Smooth muscle cell (in vitro differentiated cells): ENCODE data around the gene BICRAL. TPM values are rescaled to one million over a fixed set of nuclear protein-coding genes. Genes with fewer than 3 reads are reported as not detected.

Source experiments
- DNase-seq: peaks from one replicate; lab custom pipeline; 2025; ENCODE audit not compliant: unreplicated experiment; lab: John Stamatoyannopoulos, UW
- H2AFZ ChIP-seq: fragments of 200-600 bp; sonication (generic); 2 replicates; pipeline ENCODE4 v1.6.0; 2016; ENCODE audit warnings: antibody characterized with exemption, low read depth, mild to moderate bottlenecking
- H3F3A ChIP-seq: fragments of 200-600 bp; sonication (generic); 2 replicates; pipeline ENCODE4 v1.6.0; 2017; ENCODE audit warnings: antibody characterized with exemption, low read depth
- H3K27ac ChIP-seq: fragments of 200-600 bp; sonication (generic); 2 replicates; pipeline ENCODE4 v1.5.1; 2016; ENCODE audit warnings: low read depth, mild to moderate bottlenecking
- H3K27me3 ChIP-seq: fragments of 200-600 bp; sonication (generic); 2 replicates; pipeline ENCODE4 v1.6.1; 2016; ENCODE audit warnings: low read depth, mild to moderate bottlenecking
- H3K36me3 ChIP-seq: fragments of 200-600 bp; sonication (generic); 2 replicates; pipeline ENCODE4 v1.5.1; 2016; ENCODE audit warnings: low read depth
- H3K4me1 ChIP-seq: fragments of 200-600 bp; sonication (generic); 2 replicates; pipeline ENCODE4 v1.5.1; 2016; ENCODE audit warnings: low read depth
- H3K4me2 ChIP-seq: fragments of 200-600 bp; sonication (generic); 2 replicates; pipeline ENCODE4 v1.6.0; 2016; ENCODE audit warnings: mild to moderate bottlenecking
- H3K4me3 ChIP-seq: fragments of 200-600 bp; sonication (generic); 2 replicates; pipeline ENCODE4 v1.5.1; 2016; ENCODE audit warnings: mild to moderate bottlenecking
- H3K79me2 ChIP-seq: fragments of 200-600 bp; sonication (generic); 2 replicates; pipeline ENCODE4 v1.6.0; 2016; ENCODE audit warnings: low read depth, mild to moderate bottlenecking
- H3K9ac ChIP-seq: fragments of 200-600 bp; sonication (generic); 2 replicates; pipeline ENCODE4 v1.6.0; 2016; ENCODE audit warnings: low read depth
- H3K9me3 ChIP-seq: fragments of 200-600 bp; sonication (generic); replicated peaks from 2 replicates; pipeline ENCODE4 v1.5.1; 2016; ENCODE audit warnings: low read depth
- H4K20me1 ChIP-seq: fragments of 200-600 bp; sonication (generic); 2 replicates; pipeline ENCODE4 v1.6.0; 2016; ENCODE audit warnings: low read depth
- WGBS: methylation state at CpG from one replicate; pipeline ENCODE4 v1.1.7; 2016; ENCODE audit warnings: low lambda C conversion rate; 5-methylcytosine and 5-hydroxymethylcytosine counted together
- polyA plus RNA-seq: library from polyadenylated mRNA; unstranded; fragments of >200 nt; fragmentation: Nextera tagmentation; extraction: Ambion mirVana; gene quantifications from 2 replicates; pipeline ENCODE4 v1.2.1, GENCODE V29; 2016
- total RNA-seq: library from RNA; depleted of rRNA; stranded (reverse); fragments of >200 nt; gene quantifications from 2 replicates; pipeline ENCODE4 v1.2.3, GENCODE V29; 2014
- TF ChIP-seq, protein P1 (sequence below): fragments of 200-600 bp; sonication (generic); IDR thresholded peaks from 2 replicates; pipeline ENCODE4 v1.5.1; 2017; ENCODE audit warnings: borderline replicate concordance, mild to moderate bottlenecking, antibody characterized with exemption; ENCODE audit not compliant: insufficient read depth, poor library complexity, severe bottlenecking

Gene BICRAL
- total and polyA plus RNA-seq, 2 experiments from 2014 or later: 1.4 to 7.9 TPM

DNA sequence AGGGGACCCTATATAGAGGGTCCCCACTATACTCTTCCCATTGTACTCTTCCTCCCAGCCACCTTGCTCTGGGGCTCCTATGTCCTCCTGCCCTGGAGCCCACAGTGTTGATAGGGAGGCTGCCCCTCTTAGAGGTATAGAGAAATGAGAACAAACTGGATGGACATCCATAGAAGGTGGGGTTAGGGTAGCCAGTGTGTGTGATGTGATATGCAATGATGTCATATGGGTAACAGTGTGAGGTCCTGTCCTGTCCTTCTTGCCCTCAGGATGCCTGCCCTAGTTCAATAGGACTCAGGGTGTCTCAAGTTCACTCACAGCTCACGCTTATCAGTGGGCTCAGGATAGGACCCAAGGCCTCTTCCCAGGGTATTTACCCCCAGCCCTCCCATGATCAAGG, 134.4 kb downstream of the BICRAL start:
- Histone ChIP-seq H3K27me3 (no peaks in the 10 kb centered on the region), H3F3A (peaks cover under 1% of the 10 kb centered on the region), H3K9me3 (no peaks in the 10 kb centered on the region), H3K79me2 (no peaks in the 10 kb centered on the region), H3K27ac (no peak overlapping the region), H3K9ac (no peak overlapping the region), H3K4me2 (no peak overlapping the region), H3K4me1 (no peaks in the 10 kb centered on the region), H3K4me3 (no peak overlapping the region), H2AFZ (no peak overlapping the region), H4K20me1 (no peaks in the 10 kb centered on the region), H3K36me3 (no peaks in the 10 kb centered on the region)
- TF ChIP-seq, protein P1, sequence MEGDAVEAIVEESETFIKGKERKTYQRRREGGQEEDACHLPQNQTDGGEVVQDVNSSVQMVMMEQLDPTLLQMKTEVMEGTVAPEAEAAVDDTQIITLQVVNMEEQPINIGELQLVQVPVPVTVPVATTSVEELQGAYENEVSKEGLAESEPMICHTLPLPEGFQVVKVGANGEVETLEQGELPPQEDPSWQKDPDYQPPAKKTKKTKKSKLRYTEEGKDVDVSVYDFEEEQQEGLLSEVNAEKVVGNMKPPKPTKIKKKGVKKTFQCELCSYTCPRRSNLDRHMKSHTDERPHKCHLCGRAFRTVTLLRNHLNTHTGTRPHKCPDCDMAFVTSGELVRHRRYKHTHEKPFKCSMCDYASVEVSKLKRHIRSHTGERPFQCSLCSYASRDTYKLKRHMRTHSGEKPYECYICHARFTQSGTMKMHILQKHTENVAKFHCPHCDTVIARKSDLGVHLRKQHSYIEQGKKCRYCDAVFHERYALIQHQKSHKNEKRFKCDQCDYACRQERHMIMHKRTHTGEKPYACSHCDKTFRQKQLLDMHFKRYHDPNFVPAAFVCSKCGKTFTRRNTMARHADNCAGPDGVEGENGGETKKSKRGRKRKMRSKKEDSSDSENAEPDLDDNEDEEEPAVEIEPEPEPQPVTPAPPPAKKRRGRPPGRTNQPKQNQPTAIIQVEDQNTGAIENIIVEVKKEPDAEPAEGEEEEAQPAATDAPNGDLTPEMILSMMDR: no peak
- DNase-seq: no peak
- 92% methylated on average over 1 of the region's 1 CpG for WGBS

Other genes with a start within 250 kb of the BICRAL start
- gene UBR2, start 218.0 kb upstream of the BICRAL start, total RNA-seq: 22.6 and 29.7 TPM in 2 replicates
- 7.4 and 8.1 TPM in 2 replicates for gene UBR2, start 218.0 kb upstream of the BICRAL start, polyA plus RNA-seq
- not detected in 2 replicates for gene PRPH2, start 59.5 kb upstream of the BICRAL start, total RNA-seq
- 0.07 TPM in 1 of 2 replicates, not detected in the other for gene PRPH2, start 59.5 kb upstream of the BICRAL start, polyA plus RNA-seq
- gene TBCC, start 35.9 kb upstream of the BICRAL start, total RNA-seq: 30.1 and 31.5 TPM in 2 replicates
- gene TBCC, start 35.9 kb upstream of the BICRAL start, polyA plus RNA-seq: 31.8 and 41.5 TPM in 2 replicates
- gene RPL7L1, start 97.6 kb downstream of the BICRAL start, total RNA-seq: 64.0 and 75.4 TPM in 2 replicates
- 51.7 and 57.6 TPM in 2 replicates for gene RPL7L1, start 97.6 kb downstream of the BICRAL start, polyA plus RNA-seq
- not detected in 2 replicates for gene PTCRA, start 134.0 kb downstream of the BICRAL start, total RNA-seq
- not detected in 2 replicates for gene PTCRA, start 134.0 kb downstream of the BICRAL start, polyA plus RNA-seq
- 16.3 and 20.5 TPM in 2 replicates for gene CNPY3, start 147.4 kb downstream of the BICRAL start, total RNA-seq
- 42.6 and 51.4 TPM in 2 replicates for gene CNPY3, start 147.4 kb downstream of the BICRAL start, polyA plus RNA-seq
- gene GNMT, start 178.7 kb downstream of the BICRAL start, total RNA-seq: not detected in 2 replicates
- 0.17 TPM in 1 of 2 replicates, not detected in the other for gene GNMT, start 178.7 kb downstream of the BICRAL start, polyA plus RNA-seq
- 9.7 and 11.3 TPM in 2 replicates for gene PEX6, start 197.1 kb downstream of the BICRAL start, total RNA-seq
- gene PEX6, start 197.1 kb downstream of the BICRAL start, polyA plus RNA-seq: 23.4 and 24.6 TPM in 2 replicates
- gene PPP2R5D, start 202.5 kb downstream of the BICRAL start, total RNA-seq: 33.4 and 51.3 TPM in 2 replicates
- gene PPP2R5D, start 202.5 kb downstream of the BICRAL start, polyA plus RNA-seq: 44.1 and 46.4 TPM in 2 replicates
- gene MEA1, start 231.9 kb downstream of the BICRAL start, total RNA-seq: 71.3 and 86.7 TPM in 2 replicates
- gene MEA1, start 231.9 kb downstream of the BICRAL start, polyA plus RNA-seq: 154 and 161 TPM in 2 replicates
- gene KLHDC3, start 232.2 kb downstream of the BICRAL start, total RNA-seq: 51.5 and 61.8 TPM in 2 replicates
- 102 and 113 TPM in 2 replicates for gene KLHDC3, start 232.2 kb downstream of the BICRAL start, polyA plus RNA-seq
- gene RRP36, start 239.6 kb downstream of the BICRAL start, total RNA-seq: 56.4 and 64.8 TPM in 2 replicates
- 71.9 and 72.7 TPM in 2 replicates for gene RRP36, start 239.6 kb downstream of the BICRAL start, polyA plus RNA-seq